SU-DHL-6 (cell line): ENCODE measurements around the gene FHAD1.

ENCODE experiments used
- CTCF ChIP-seq: fragments of 200-600 bp; sonication (generic); IDR thresholded peaks from one replicate; pipeline ENCODE4 v1.5.1; 2017; ENCODE audit warnings: antibody characterized with exemption, mild to moderate bottlenecking, low read length, moderate library complexity; ENCODE audit not compliant: insufficient read depth, poor library complexity, severe bottlenecking
- EZH2phosphoT487 ChIP-seq: fragments of 200-600 bp; sonication (generic), shearing (Covaris generic); conservative IDR thresholded peaks from 2 replicates; pipeline ENCODE4 v1.6.1; 2018; ENCODE audit warnings: mild to moderate bottlenecking, antibody characterized with exemption, low read length, moderate library complexity, mixed read lengths

- TF ChIP-seq CTCF (no peak), EZH2phosphoT487 (no peak)
Observed at GRCh38 chr1:15343099-15343498, 96.1 kb downstream of the FHAD1 start.
